Limb (tissue), 2 donors: Measurements from ENCODE around the gene NSA2.

Experiments used
- DNase-seq, 2 donors: peaks; one replicate each; pipeline ENCODE4 v3.0.0-alpha.2; 2016; ENCODE audit errors: extremely low spot score in 2 of 2

The NSA2 gene

GRCh38 chr5:74810915-74811314 is 43.9 kb downstream of the NSA2 start:
- DNase-seq = no peak

- no peak for DNase-seq
Measured at GRCh38 chr5:74816875-74817274, 49.8 kb downstream of the NSA2 start.

- no peak for DNase-seq
Measured at GRCh38 chr5:74822288-74822687, 55.2 kb downstream of the NSA2 start.

DNA sequence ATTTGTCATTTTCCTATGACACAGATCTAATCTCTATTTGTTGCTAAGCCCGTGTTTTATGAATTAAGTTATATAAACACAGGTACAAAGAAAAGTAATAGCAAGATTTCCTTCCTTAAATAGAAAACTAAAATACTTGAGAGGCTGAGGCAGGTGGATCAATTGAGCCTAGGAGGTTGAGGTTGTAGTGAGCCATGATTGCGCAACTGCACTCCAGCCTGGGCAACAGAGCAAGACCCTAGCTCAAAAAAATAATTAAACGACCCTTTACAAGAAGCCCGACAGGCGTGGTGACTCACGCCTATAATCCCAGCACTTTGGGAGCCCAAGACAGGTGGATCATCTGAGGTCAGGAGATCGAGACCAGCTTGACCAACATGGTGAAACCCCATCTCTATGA is 62.4 kb downstream of the NSA2 start:
- no peak for DNase-seq
